Lower leg skin (tissue), 4 donors: ENCODE data around the gene ARGLU1. TPM values are rescaled to one million over a fixed set of nuclear protein-coding genes. Genes with fewer than 3 reads are reported as not detected.

ENCODE experiments used
- DNase-seq, 2 donors: peaks; one replicate each; pipeline ENCODE4 v3.0.0-alpha.2; 2019; ENCODE audit warnings: low spot score in 2 of 2
- H3K4me3 ChIP-seq: fragments of 200-600 bp; sonication (generic); 2 replicates; pipeline ENCODE4 v1.5.1; 2017; ENCODE audit warnings: mild to moderate bottlenecking, low read depth; ENCODE audit not compliant: poor library complexity, severe bottlenecking
- CTCF ChIP-seq, 3 donors: fragments of 450-650 bp; IDR thresholded peaks; one replicate each; pipeline ENCODE4 v1.5.1; 2016; ENCODE audit warnings: antibody characterized with exemption in 3 of 3, mild to moderate bottlenecking in 3 of 3, moderate library complexity in 2 of 3
- POLR2A ChIP-seq, 2 donors: fragments of 450-650 bp; IDR thresholded peaks; one replicate each; pipeline ENCODE4 v1.6.1; 2016 to 2017; ENCODE audit warnings: antibody characterized with exemption in 2 of 2, mild to moderate bottlenecking in 1 of 2, moderate library complexity in 1 of 2
- WGBS, 2 donors: methylation state at CpG; one replicate each; pipeline ENCODE4 v1.1.5; 2018; 5-methylcytosine and 5-hydroxymethylcytosine counted together
- intact Hi-C: fragments of 100-400 bp; cut with DNase I; formaldehyde crosslinking; loops from one replicate; pipeline ENCODE4 v1.15.0; 2023; ENCODE audit warnings: low total_unique reads
- total RNA-seq, 4 donors: library from RNA; depleted of rRNA; stranded (reverse); fragments of >200 nt; gene quantifications; one replicate each; pipeline ENCODE4 v1.1.0, GENCODE V29; 2016

Gene ARGLU1
- total RNA-seq, 4 donors from 2014 or later = 44.7 to 73.0 (median 48.4) TPM

GRCh38 chr13:106569233-106570095 is 1.5 kb upstream of the ARGLU1 start:
- TF ChIP-seq CTCF (IDR thresholded peaks at IDR 0.05) (no peak), POLR2A (IDR thresholded peaks at IDR 0.05) (no peak)
- no peak for DNase-seq
- WGBS, 2 donors = 67 to 72% methylated on average over 3 of the region's 3 CpGs
- H3K4me3 ChIP-seq = no peak overlapping the region
- intact Hi-C loops = no loop called here

GRCh38 chr13:106568299-106569003 is 514 bp upstream of the ARGLU1 start:
- TF ChIP-seq CTCF (IDR thresholded peaks at IDR 0.05) = no peak
- 28 to 31% methylated on average over 11 of the region's 11 CpGs for WGBS, 2 donors
- intact Hi-C loops = no loop called here
- no peak for DNase-seq
- H3K4me3 ChIP-seq = no peak overlapping the region

GRCh38 chr13:106566641-106567473 is 1.1 kb downstream of the ARGLU1 start:
- WGBS, 2 donors = 1% methylated on average over 34 of the region's 34 CpGs
- peak; percentile 57 to 89 for DNase-seq
- TF ChIP-seq POLR2A (IDR thresholded peaks at IDR 0.05) (no peak), CTCF (IDR thresholded peaks at IDR 0.05) (no peak)
- peak overlapping the region; percentile 79 for H3K4me3 ChIP-seq
- intact Hi-C loops = no loop called here

GRCh38 chr13:106565127-106565775 is 2.7 kb downstream of the ARGLU1 start:
- 33 to 37% methylated on average over 4 of the region's 4 CpGs for WGBS, 2 donors
- TF ChIP-seq POLR2A (IDR thresholded peaks at IDR 0.05) (no peak), CTCF (IDR thresholded peaks at IDR 0.05) (no peak)
- DNase-seq = no peak
- no peak overlapping the region for H3K4me3 ChIP-seq
- intact Hi-C loops = no loop called here

- no peak for DNase-seq
- no peak overlapping the region for H3K4me3 ChIP-seq
- intact Hi-C loops = no loop called here
- WGBS, 2 donors = 67 to 79% methylated on average over 1 of the region's 1 CpG
- TF ChIP-seq POLR2A (IDR thresholded peaks at IDR 0.05) = no peak
- TF ChIP-seq CTCF (IDR thresholded peaks at IDR 0.05) = no peak
Observed at GRCh38 chr13:106562301-106562700, 5.6 kb downstream of the ARGLU1 start.
